ENCODE measurements around the gene LAMTOR5. TPM values are rescaled to one million over a fixed set of nuclear protein-coding genes. Genes with fewer than 3 reads are reported as not detected.

The LAMTOR5 gene
- total and polyA plus RNA-seq, 2 of the 4 experiments (the other 2 are of a cell fraction): 159 to 369 TPM

DNA sequence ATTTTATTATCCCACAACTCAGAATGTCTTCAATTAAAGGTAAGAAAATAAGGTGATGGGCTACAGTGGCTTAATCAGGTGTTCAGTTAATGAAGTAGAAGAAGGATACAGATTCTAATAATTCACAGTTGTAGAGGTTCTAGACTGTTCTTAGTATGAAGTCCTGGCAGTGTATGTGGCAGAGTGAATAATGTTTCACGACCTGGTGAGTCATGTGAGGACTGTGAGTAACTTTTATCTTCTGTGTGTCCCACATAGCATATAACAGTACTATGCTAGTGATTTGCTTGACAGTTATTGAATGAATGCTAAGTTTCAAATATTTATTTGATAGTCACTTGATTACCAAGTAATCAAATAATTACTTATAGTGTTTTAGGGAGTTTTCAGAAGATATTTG lies 36.7 kb downstream of the LAMTOR5 start:
- H4K20me1 ChIP-seq (ENCODE audit: insufficient read depth, low read length): 0 out of 2 replicates have a peak, but pooled peaks cover 2% of the 10 kb centered on the region
- H3K9ac ChIP-seq (ENCODE audit: low read depth, low read length): no peak overlapping the region
- no peak overlapping the region for H3K18ac ChIP-seq (ENCODE audit: low read depth, low read length)
- no peak overlapping the region for H2AFZ ChIP-seq (replicated peaks; ENCODE audit: low read length, poor library complexity)
- no peaks in the 10 kb centered on the region for H3K9me3 ChIP-seq (ENCODE audit: control insufficient read depth, insufficient read depth, low read length)
- H3K9me1 ChIP-seq (ENCODE audit: insufficient read depth, low read length): no peaks in the 10 kb centered on the region
- H3K79me1 ChIP-seq (ENCODE audit: low read depth in 1 of 2, low read length in 2 of 2): peaks cover 16 to 19% of the 10 kb centered on the region in 2 experiments
- no peak overlapping the region for H3K4me3 ChIP-seq (ENCODE audit: insufficient read depth, low read depth, low read length)
- H4K5ac ChIP-seq (ENCODE audit: low read depth, low read length): no peak overlapping the region
- in situ Hi-C loops (cut with MboI; ENCODE audit: low sequenced_read_pairs) (no loop called here), intact Hi-C loops (cut with micrococcal nuclease) (no loop called here), dilution Hi-C loops (cut with HindIII; ENCODE audit: low sequenced_read_pairs, unreplicated experiment) (no loop called here)
- ATAC-seq (ENCODE audit: low read depth): peak; percentile 93
- BruUV-seq (replicated peaks): no TSS peak
- H2BK20ac ChIP-seq (ENCODE audit: low read depth, low read length): no peak overlapping the region
- no peak overlapping the region for H2AK5ac ChIP-seq (ENCODE audit: low read depth, low read length)
- H2BK15ac ChIP-seq (ENCODE audit: low read depth, low read length): no peak overlapping the region
- WGBS, 2 experiments (ENCODE audit: extremely low coverage in 2 of 2, insufficient read length in 1 of 2): no CpG with 5 or more reads among the region's 1 CpG
- no peak overlapping the region for H3K14ac ChIP-seq (replicated peaks; ENCODE audit: low read depth, low read length)
- ChIA-PET POLR2A (ENCODE audit: unreplicated experiment) (no interaction called here), CTCF (interaction anchor here (0.7 kb wide), 1 partner anchor 12 kb away, joined by 3 read pairs; no protein-coding TSS in a partner anchor)
- DNase-seq: peak; percentile 77
- H3K4me2 ChIP-seq (ENCODE audit: low read depth, low read length): no peak overlapping the region
- no peak for TF ChIP-seq RCOR1 (IDR thresholded peaks at IDR 0.05; ENCODE audit: insufficient replicate concordance, low read length)
- TF ChIP-seq, protein P1, sequence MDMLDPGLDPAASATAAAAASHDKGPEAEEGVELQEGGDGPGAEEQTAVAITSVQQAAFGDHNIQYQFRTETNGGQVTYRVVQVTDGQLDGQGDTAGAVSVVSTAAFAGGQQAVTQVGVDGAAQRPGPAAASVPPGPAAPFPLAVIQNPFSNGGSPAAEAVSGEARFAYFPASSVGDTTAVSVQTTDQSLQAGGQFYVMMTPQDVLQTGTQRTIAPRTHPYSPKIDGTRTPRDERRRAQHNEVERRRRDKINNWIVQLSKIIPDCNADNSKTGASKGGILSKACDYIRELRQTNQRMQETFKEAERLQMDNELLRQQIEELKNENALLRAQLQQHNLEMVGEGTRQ (IDR thresholded peaks at IDR 0.05; ENCODE audit: low read depth, low read length): no peak; the same call in 1 of the 2 replicates
- TF ChIP-seq, protein P2, sequence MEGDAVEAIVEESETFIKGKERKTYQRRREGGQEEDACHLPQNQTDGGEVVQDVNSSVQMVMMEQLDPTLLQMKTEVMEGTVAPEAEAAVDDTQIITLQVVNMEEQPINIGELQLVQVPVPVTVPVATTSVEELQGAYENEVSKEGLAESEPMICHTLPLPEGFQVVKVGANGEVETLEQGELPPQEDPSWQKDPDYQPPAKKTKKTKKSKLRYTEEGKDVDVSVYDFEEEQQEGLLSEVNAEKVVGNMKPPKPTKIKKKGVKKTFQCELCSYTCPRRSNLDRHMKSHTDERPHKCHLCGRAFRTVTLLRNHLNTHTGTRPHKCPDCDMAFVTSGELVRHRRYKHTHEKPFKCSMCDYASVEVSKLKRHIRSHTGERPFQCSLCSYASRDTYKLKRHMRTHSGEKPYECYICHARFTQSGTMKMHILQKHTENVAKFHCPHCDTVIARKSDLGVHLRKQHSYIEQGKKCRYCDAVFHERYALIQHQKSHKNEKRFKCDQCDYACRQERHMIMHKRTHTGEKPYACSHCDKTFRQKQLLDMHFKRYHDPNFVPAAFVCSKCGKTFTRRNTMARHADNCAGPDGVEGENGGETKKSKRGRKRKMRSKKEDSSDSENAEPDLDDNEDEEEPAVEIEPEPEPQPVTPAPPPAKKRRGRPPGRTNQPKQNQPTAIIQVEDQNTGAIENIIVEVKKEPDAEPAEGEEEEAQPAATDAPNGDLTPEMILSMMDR (conservative IDR thresholded peaks at IDR 0.05; ENCODE audit: low read depth, low read length): no peak
- TF ChIP-seq SMC3 (IDR thresholded peaks at IDR 0.05; ENCODE audit: low read depth, low read length): no peak
- no peak for TF ChIP-seq CEBPB (IDR thresholded peaks at IDR 0.05; ENCODE audit: low read depth, low read length)
- no peak for TF ChIP-seq MAZ (IDR thresholded peaks at IDR 0.05; ENCODE audit: borderline replicate concordance, low read depth, low read length)
- peak; percentile 50; the same call in 1 of the 2 replicates for TF ChIP-seq FOS (IDR thresholded peaks at IDR 0.05; ENCODE audit: low read depth, low read length)
- H3K56ac ChIP-seq (ENCODE audit: extremely low read depth, insufficient read depth, low read length): no peak overlapping the region
- H3K27me3 ChIP-seq (ENCODE audit: control insufficient read depth, insufficient read depth, low read length): no peaks in the 10 kb centered on the region
- H4K91ac ChIP-seq (ENCODE audit: insufficient read depth, low read depth, low read length): no peak overlapping the region
- no peak overlapping the region for H3K4ac ChIP-seq (ENCODE audit: low read depth, low read length)
- H4K8ac ChIP-seq (ENCODE audit: low read depth in 2 of 2, low read length in 2 of 2): no peak overlapping the region
- no peak overlapping the region for H2BK120ac ChIP-seq (ENCODE audit: low read depth, low read length)
- H2AK9ac ChIP-seq (replicated peaks; ENCODE audit: low read depth, low read length, poor library complexity): no peak overlapping the region
- no peaks in the 10 kb centered on the region for H3K4me1 ChIP-seq (ENCODE audit: control insufficient read depth, insufficient read depth, low read length)
- H3K36me3 ChIP-seq (ENCODE audit: control insufficient read depth, insufficient read depth, low read length): peaks cover 17% of the 10 kb centered on the region
- no peak overlapping the region for H3K23ac ChIP-seq (ENCODE audit: low read depth, low read length)
- H3K27ac ChIP-seq (ENCODE audit: insufficient read depth, low read length): no peak overlapping the region
- H2BK5ac ChIP-seq (ENCODE audit: low read depth, low read length, poor library complexity, severe bottlenecking): peak overlapping the region; percentile 46
